GM12875 (cell line): ENCODE measurements around the gene CORO2B.

Experiments used
- H3K4me3 ChIP-seq: one replicate; pipeline ENCODE4 v1.5.1; 2011; ENCODE audit warnings: low read depth, low read length, control low read depth
- CTCF ChIP-seq: IDR thresholded peaks from 2 replicates; pipeline ENCODE4 v1.5.1; 2011; ENCODE audit warnings: low read depth, mild to moderate bottlenecking, control low read depth, inconsistent platforms, low read length, moderate library complexity, borderline replicate concordance; ENCODE audit not compliant: insufficient read depth

Gene CORO2B

DNA sequence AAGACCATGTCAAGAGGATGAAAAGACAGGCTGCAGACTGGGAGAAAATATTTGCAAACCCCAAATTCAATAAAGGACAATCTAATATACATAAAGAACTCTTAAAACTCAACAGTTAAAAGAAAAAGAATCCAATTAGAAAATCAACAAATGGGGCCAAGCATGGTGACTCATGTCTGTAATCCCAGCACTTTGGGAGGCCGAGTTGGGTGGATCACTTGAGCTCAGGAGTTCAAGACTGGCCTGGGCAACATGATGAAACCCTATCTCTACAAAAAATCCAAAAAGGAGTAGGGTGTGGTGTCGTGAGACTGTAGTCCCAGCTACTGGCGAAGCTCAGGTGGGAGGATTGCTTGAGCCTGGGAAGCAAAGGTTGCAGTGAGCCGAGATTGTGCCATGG is 184.3 kb downstream of the CORO2B start:
- no peak for TF ChIP-seq CTCF
- no peak overlapping the region for H3K4me3 ChIP-seq

DNA sequence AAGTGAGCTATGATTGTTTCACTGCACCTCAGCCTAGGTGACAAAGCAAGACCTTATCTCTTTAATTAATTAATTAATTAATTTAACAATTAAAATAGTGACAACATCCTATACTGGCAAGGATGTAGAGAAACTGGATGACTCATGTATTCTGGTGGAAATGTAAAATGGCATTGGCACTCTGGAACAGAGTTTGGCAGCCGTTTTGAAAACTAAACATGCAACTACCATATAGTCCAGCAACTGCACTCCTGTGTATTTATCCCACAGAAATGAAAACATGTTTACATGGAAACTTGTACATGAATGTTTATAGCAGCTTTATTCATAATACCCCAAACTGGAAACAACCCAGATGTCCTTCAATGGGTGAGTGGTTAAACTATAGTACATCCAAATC is 185.3 kb downstream of the CORO2B start:
- H3K4me3 ChIP-seq = no peak overlapping the region
- TF ChIP-seq CTCF = no peak

- H3K4me3 ChIP-seq = no peak overlapping the region
- TF ChIP-seq CTCF = no peak
Measured at GRCh38 chr15:68765602-68766368, 187.0 kb downstream of the CORO2B start.

DNA sequence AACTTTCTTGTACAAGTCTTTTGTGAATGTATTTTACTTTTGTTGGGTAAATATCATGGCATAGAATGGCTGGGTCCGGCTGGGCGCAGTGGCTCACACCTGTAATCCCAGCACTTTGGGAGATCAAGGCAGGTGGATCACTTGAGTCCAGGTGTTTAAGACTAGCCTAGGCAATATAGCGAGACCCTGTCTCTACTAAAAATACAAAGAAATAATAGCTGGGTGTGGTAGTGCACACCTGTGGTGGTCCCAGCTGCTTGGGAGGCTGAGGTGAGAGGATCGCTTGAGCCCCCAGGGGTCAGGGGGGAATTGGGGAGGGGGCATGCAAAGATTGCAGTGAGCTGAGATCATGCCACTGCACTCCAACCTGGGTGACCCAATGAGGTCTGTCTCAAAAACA is 189.0 kb downstream of the CORO2B start:
- no peak for TF ChIP-seq CTCF
- H3K4me3 ChIP-seq = no peak overlapping the region

- TF ChIP-seq CTCF = no peak
- H3K4me3 ChIP-seq = no peak overlapping the region
Measured at GRCh38 chr15:68768321-68768720, 189.5 kb downstream of the CORO2B start.

DNA sequence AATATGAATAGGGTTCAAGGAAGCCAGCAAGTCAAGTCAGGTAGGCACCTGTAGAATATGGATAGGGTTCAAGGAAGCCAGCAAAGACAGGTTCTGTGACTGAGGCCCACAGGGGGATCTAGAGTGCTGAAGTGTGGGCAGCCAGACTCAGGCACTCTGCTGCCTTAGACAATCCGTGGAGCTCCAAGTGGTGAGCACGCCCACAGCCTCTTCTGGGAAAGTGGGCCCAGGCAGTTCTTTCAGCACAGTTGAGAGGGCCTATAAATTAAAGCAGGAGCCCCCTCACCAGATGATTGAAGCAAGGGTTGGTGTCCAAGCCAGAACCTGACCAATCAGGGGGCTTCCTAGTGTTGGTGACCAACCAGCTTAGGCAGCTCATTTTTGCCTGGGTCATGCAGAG is 190.9 kb downstream of the CORO2B start:
- TF ChIP-seq CTCF = no peak
- H3K4me3 ChIP-seq = no peak overlapping the region

GRCh38 chr15:68770216-68770615 is 191.4 kb downstream of the CORO2B start:
- no peak overlapping the region for H3K4me3 ChIP-seq
- TF ChIP-seq CTCF = no peak
